ENCODE results near the gene FBXL7. TPM values are rescaled to one million over a fixed set of nuclear protein-coding genes. Genes with fewer than 3 reads are reported as not detected.

The FBXL7 gene
- total RNA-seq, result 1.0 and 1.1 TPM in 2 replicates

GRCh38 chr5:15499528-15500324 is at the start of gene FBXL7:
Gene FBXL7, plus strand, starts transcription at chr5:15500180.

All from hair follicular keratinocyte (primary cell).